H1 (cell line): ENCODE results near the gene IQCH. TPM values are rescaled to one million over a fixed set of nuclear protein-coding genes. Genes with fewer than 3 reads are reported as not detected.

Experiments used
- CTCF ChIA-PET: fragments of 300-600 bp; sonication (Branson Sonifier 250); formaldehyde crosslinking; loops from one replicate; lab custom pipeline; 2021; ENCODE audit not compliant: partially characterized antibody; lab: Charles Lee
- POLR2A ChIA-PET: fragments of 300-600 bp; sonication (Branson Sonifier 250); formaldehyde crosslinking; loops from one replicate; lab custom pipeline; 2021; ENCODE audit warnings: inconsistent platforms; ENCODE audit not compliant: partially characterized antibody; lab: Charles Lee
- DNase-seq, 2 experiments: peaks; one replicate each; pipeline versions ENCODE4 v3.0.0 to v3.0.0-alpha.2; 2010 to 2022; ENCODE audit warnings: low spot score in 2 of 2, low read depth in 1 of 2, mixed read lengths in 1 of 2
- FAIRE-seq: peaks from 2 replicates; lab custom pipeline; 2011; peaks lifted over from hg19 to GRCh38; lab: Jason Lieb, UNC
- H2AFZ ChIP-seq: 2 replicates; pipeline ENCODE4 v1.8.1; 2012; ENCODE audit warnings: low read length, inconsistent platforms
- H2AK5ac ChIP-seq: 2 replicates; pipeline ENCODE4 v1.6.1; 2013; ENCODE audit warnings: low read depth, low read length
- H2BK120ac ChIP-seq: replicated peaks from 2 replicates; pipeline ENCODE3; 2013; ENCODE audit warnings: low read depth, low read length, inconsistent platforms
- H2BK12ac ChIP-seq: 2 replicates; pipeline ENCODE4 v1.6.1; 2013; ENCODE audit warnings: low read depth, low read length
- H2BK15ac ChIP-seq: 2 replicates; pipeline ENCODE4 v1.6.1; 2013; ENCODE audit warnings: low read length
- H2BK20ac ChIP-seq: 2 replicates; pipeline ENCODE4 v1.6.1; 2013; ENCODE audit warnings: low read length
- H2BK5ac ChIP-seq: 2 replicates; pipeline ENCODE4 v1.6.1; 2013; ENCODE audit warnings: low read depth, low read length
- H3K14ac ChIP-seq: 2 replicates; pipeline ENCODE4 v1.6.1; 2013; ENCODE audit warnings: inconsistent platforms; ENCODE audit not compliant: insufficient read length
- H3K18ac ChIP-seq: 2 replicates; pipeline ENCODE4 v1.6.1; 2013; ENCODE audit warnings: low read length; ENCODE audit errors: extremely low read depth
- H3K23ac ChIP-seq: 2 replicates; pipeline ENCODE4 v1.6.1; 2013; ENCODE audit warnings: inconsistent platforms; ENCODE audit not compliant: insufficient read length
- H3K23me2 ChIP-seq: 2 replicates; pipeline ENCODE4 v1.6.1; 2013; ENCODE audit warnings: low read depth, low read length
- H3K27ac ChIP-seq: 2 replicates; pipeline ENCODE4 v1.6.1; 2011; ENCODE audit warnings: low read depth, low read length, inconsistent platforms
- H3K27me3 ChIP-seq, 4 experiments: replicated peaks in 1 of 4; 1 replicate in 1 of 4; 2 replicates in 3 of 4; pipeline versions ENCODE4 v1.6.1 to v1.8.1; 2011 to 2013; ENCODE audit warnings: low read length in 3 of 4, mild to moderate bottlenecking in 3 of 4, inconsistent platforms in 2 of 4, mixed read lengths in 2 of 4, moderate library complexity in 1 of 4; ENCODE audit not compliant: control insufficient read depth in 3 of 4, insufficient read depth in 3 of 4; ENCODE audit errors: extremely low read depth in 1 of 4
- H3K36me3 ChIP-seq, 4 experiments: 2 replicates each; pipeline versions ENCODE4 v1.6.1 to v1.8.1; 2011 to 2013; ENCODE audit warnings: mild to moderate bottlenecking in 4 of 4, low read length in 3 of 4, moderate library complexity in 2 of 4, control low read depth in 1 of 4, inconsistent platforms in 1 of 4; ENCODE audit not compliant: insufficient read depth in 4 of 4, control insufficient read depth in 2 of 4
- H3K4ac ChIP-seq: replicated peaks from 2 replicates; pipeline ENCODE3; 2013; ENCODE audit warnings: low read length, low read depth, mixed read lengths, inconsistent platforms; ENCODE audit not compliant: insufficient read length
- H3K4me1 ChIP-seq, 4 experiments: replicated peaks in 1 of 4; 1 replicate in 1 of 4; 2 replicates in 3 of 4; pipeline versions ENCODE4 v1.6.1 to v1.8.1; 2011 to 2013; ENCODE audit warnings: low read length in 3 of 4, inconsistent platforms in 2 of 4, mixed read lengths in 1 of 4; ENCODE audit not compliant: insufficient read depth in 4 of 4, control insufficient read depth in 3 of 4
- H3K4me2 ChIP-seq, 2 experiments: 2 replicates each; pipeline versions ENCODE4 v1.6.1 to v1.8.1; 2011 to 2013; ENCODE audit warnings: low read depth in 2 of 2, low read length in 2 of 2, control low read depth in 1 of 2, inconsistent platforms in 1 of 2, mild to moderate bottlenecking in 1 of 2; ENCODE audit not compliant: insufficient read depth in 1 of 2
- H3K4me3 ChIP-seq, 4 experiments: fragments of 200-600, 300-600 bp in 1 of 4; sonication (generic), shearing (Covaris generic), sonication (Bioruptor Twin) in 1 of 4; 2 replicates each; pipeline versions ENCODE4 v1.5.1 to v1.8.1; 2011 to 2016; ENCODE audit warnings: low read length in 4 of 4, low read depth in 3 of 4, control low read depth in 2 of 4, inconsistent platforms in 2 of 4, mild to moderate bottlenecking in 2 of 4, mixed read lengths in 1 of 4, moderate library complexity in 1 of 4; ENCODE audit not compliant: insufficient read depth in 2 of 4; ENCODE audit errors: extremely low read depth in 1 of 4
- H3K56ac ChIP-seq: replicated peaks from 2 replicates; pipeline ENCODE3; 2013; ENCODE audit warnings: low read depth, mild to moderate bottlenecking, mixed read lengths, low read length, inconsistent platforms; ENCODE audit not compliant: insufficient read length
- H3K79me1 ChIP-seq: 2 replicates; pipeline ENCODE4 v1.6.1; 2013; ENCODE audit warnings: low read depth, low read length, control low read depth
- H3K79me2 ChIP-seq, 2 experiments: 2 replicates each; pipeline versions ENCODE4 v1.6.1 to v1.8.1; 2012 to 2013; ENCODE audit warnings: low read length in 2 of 2, mild to moderate bottlenecking in 2 of 2, inconsistent platforms in 1 of 2; ENCODE audit not compliant: insufficient read depth in 2 of 2, control insufficient read depth in 1 of 2
- H3K9ac ChIP-seq, 4 experiments: replicated peaks in 1 of 4; 1 replicate in 1 of 4; 2 replicates in 3 of 4; pipeline versions ENCODE4 v1.6.1 to v1.8.1; 2011 to 2013; ENCODE audit warnings: low read depth in 3 of 4, low read length in 3 of 4, control low read depth in 2 of 4, mild to moderate bottlenecking in 2 of 4, moderate library complexity in 2 of 4, inconsistent platforms in 1 of 4; ENCODE audit errors: extremely low read depth in 1 of 4
- H3K9me3 ChIP-seq, 2 experiments: 2 replicates each; pipeline versions ENCODE4 v1.6.1 to v1.8.1; 2012 to 2013; ENCODE audit warnings: mild to moderate bottlenecking in 2 of 2, moderate library complexity in 2 of 2, control low read depth in 1 of 2, inconsistent platforms in 1 of 2, low read depth in 1 of 2, low read length in 1 of 2, mixed read lengths in 1 of 2; ENCODE audit not compliant: insufficient read depth in 2 of 2
- H4K20me1 ChIP-seq, 2 experiments: replicated peaks in 1 of 2; 2 replicates each; pipeline versions ENCODE3 to v1.8.1; 2011 to 2013; ENCODE audit warnings: inconsistent platforms in 2 of 2, low read length in 2 of 2, mild to moderate bottlenecking in 1 of 2; ENCODE audit not compliant: insufficient read depth in 2 of 2, control insufficient read depth in 1 of 2
- H4K5ac ChIP-seq: 2 replicates; pipeline ENCODE4 v1.6.1; 2013; ENCODE audit warnings: low read length, low read depth, mixed read lengths, inconsistent platforms; ENCODE audit not compliant: insufficient read length
- H4K8ac ChIP-seq: 2 replicates; pipeline ENCODE4 v1.8.0; 2013; ENCODE audit warnings: mild to moderate bottlenecking, moderate library complexity, low read length, inconsistent platforms; ENCODE audit not compliant: insufficient read depth; ENCODE audit errors: extremely low read depth
- H4K91ac ChIP-seq: replicated peaks from 2 replicates; pipeline ENCODE3; 2013; ENCODE audit warnings: low read length, mixed read lengths, inconsistent platforms; ENCODE audit not compliant: insufficient read length
- KDM5A ChIP-seq: fragments of 200-600 bp; IDR thresholded peaks from 2 replicates; pipeline ENCODE4 v1.7.1; 2012; ENCODE audit warnings: mild to moderate bottlenecking, low read length, inconsistent platforms, mixed read lengths
- WGBS, 2 experiments: shearing (Covaris generic) in 1 of 2; methylation state at CpG; one replicate each; pipeline versions ENCODE4 v1.1.6 to v1.1.7; 2013 to 2015; ENCODE audit warnings: low lambda C conversion rate in 2 of 2, mixed read lengths in 2 of 2, inconsistent platforms in 1 of 2, low coverage in 1 of 2, missing lambda C conversion rate in 1 of 2; ENCODE audit not compliant: insufficient replicate concordance in 2 of 2, insufficient coverage in 1 of 2, insufficient read length in 1 of 2; ENCODE audit errors: extremely low coverage in 1 of 2, missing lambda C conversion rate in 1 of 2; 5-methylcytosine and 5-hydroxymethylcytosine counted together
- polyA plus RNA-seq, 7 experiments: library from polyadenylated mRNA; depleted of rRNA in 3 of 7; stranded (reverse) in 5 of 7; unstranded in 2 of 7; fragments of >200 nt in 5 of 7; fragments of 200-250 nt in 2 of 7; gene quantifications; 1 replicate in 5 of 7; 2 replicates in 1 of 7; 4 replicates in 1 of 7; pipeline versions ENCODE4 v1.2.1 to v1.2.3, GENCODE V29; 2011 to 2013; ENCODE audit warnings: missing spikeins in 2 of 7, mixed read lengths in 2 of 7
- total RNA-seq: library from RNA; stranded (reverse); fragmentation: NEBNext Ultra II Directional; extraction: Animal tissue kit (Norgen Biotek cat#: 25700); gene quantifications from 2 replicates; pipeline ENCODE4 v1.2.1, GENCODE V29; 2021

IQCH gene
- total and polyA plus RNA-seq, 2 of the 8 experiments (the other 6 are each of a cell fraction or from before 2014, with no cell fraction given): 0.60 to 1.9 TPM

GRCh38 chr15:67212684-67213367, 41.8 kb upstream of the IQCH start:
- Histone ChIP-seq H4K8ac (no peak overlapping the region), H2BK15ac (no peak overlapping the region), H2AK5ac (no peak overlapping the region), H3K14ac (no peak overlapping the region), H3K4ac (no peak overlapping the region), H4K20me1 (no peaks in the 10 kb centered on the region), H3K4me3 (no peak overlapping the region), H3K27ac (no peak overlapping the region), H2AFZ (no peak overlapping the region), H4K5ac (no peak overlapping the region), H3K9ac (no peak overlapping the region), H3K9me3 (no peaks in the 10 kb centered on the region), H3K27me3 (no peaks in the 10 kb centered on the region), H3K4me2 (no peak overlapping the region), H3K79me1 (no peaks in the 10 kb centered on the region), H2BK20ac (no peak overlapping the region), H2BK12ac (no peak overlapping the region), H2BK5ac (no peak overlapping the region), H3K23me2 (no peaks in the 10 kb centered on the region), H3K79me2 (no peaks in the 10 kb centered on the region), H3K18ac (no peak overlapping the region), H3K36me3 (peaks cover 0 to 4% (median 2%) of the 10 kb centered on the region in 4 experiments; a peak in 4 of 8 replicates), H3K56ac (no peak overlapping the region), H3K4me1 (no peaks in the 10 kb centered on the region), H3K23ac (no peak overlapping the region), H4K91ac (no peak overlapping the region), H2BK120ac (no peak overlapping the region)
- POLR2A ChIA-PET: no interaction called here
- FAIRE-seq (no peak), DNase-seq (no peak)
- WGBS, 2 experiments: 85% methylated on average over 4 of the region's 4 CpGs; no CpG with 5 or more reads in 1 of the 2 experiments
- TF ChIP-seq KDM5A: no peak
- CTCF ChIA-PET: no interaction called here
